IMR-90 (cell line): Measurements from ENCODE around the gene FAM47E. TPM values are rescaled to one million over a fixed set of nuclear protein-coding genes. Genes with fewer than 3 reads are reported as not detected.

Experiments used
- ATAC-seq: fragments of 200-7000 bp; cut with Tn5 transposase; 2 replicates; pipeline ENCODE4 v1.9.1; 2020; ENCODE audit warnings: low read depth, mild to moderate bottlenecking, moderate library complexity
- BruUV-seq: library from RNA; stranded (reverse); fragments of 400-500 nt; replicated peaks from 2 replicates; lab custom pipeline; 2021; lab: Mats Ljungman, UMichigan
- CTCF ChIA-PET: fragments of 300-600 bp; formaldehyde crosslinking; extraction: SDS; loops from one replicate; lab custom pipeline; 2021; ENCODE audit warnings: antibody characterized with exemption; lab: Yijun Ruan, JAX
- POLR2A ChIA-PET: fragments of 300-600 bp; sonication (Branson Sonifier 250); formaldehyde crosslinking; loops from one replicate; lab custom pipeline; 2022; ENCODE audit warnings: antibody characterized with exemption; ENCODE audit not compliant: unreplicated experiment; lab: Charles Lee
- DNase-seq: peaks from one replicate; pipeline ENCODE4 v3.0.0; 2013
- H2AFZ ChIP-seq: replicated peaks from 2 replicates; pipeline ENCODE3; 2013; ENCODE audit warnings: low read length, mild to moderate bottlenecking; ENCODE audit not compliant: poor library complexity
- H2AK5ac ChIP-seq: 2 replicates; pipeline ENCODE4 v1.6.1; 2013; ENCODE audit warnings: low read depth, low read length, inconsistent platforms
- H2AK9ac ChIP-seq: replicated peaks from 2 replicates; pipeline ENCODE3; 2013; ENCODE audit warnings: mild to moderate bottlenecking, low read depth, low read length, moderate library complexity; ENCODE audit not compliant: poor library complexity
- H2BK120ac ChIP-seq: 2 replicates; pipeline ENCODE4 v1.6.1; 2013; ENCODE audit warnings: low read depth, low read length, inconsistent platforms
- H2BK15ac ChIP-seq: 3 replicates; pipeline ENCODE4 v1.6.1; 2013; ENCODE audit warnings: low read depth, low read length, inconsistent platforms
- H2BK20ac ChIP-seq: 2 replicates; pipeline ENCODE4 v1.6.1; 2013; ENCODE audit warnings: low read depth, mild to moderate bottlenecking, inconsistent platforms, low read length, moderate library complexity
- H2BK5ac ChIP-seq: 2 replicates; pipeline ENCODE4 v1.6.1; 2013; ENCODE audit warnings: mild to moderate bottlenecking, low read depth, low read length, inconsistent platforms; ENCODE audit not compliant: poor library complexity, severe bottlenecking
- H3K14ac ChIP-seq: replicated peaks from 2 replicates; pipeline ENCODE4 v1.6.1; 2013; ENCODE audit warnings: low read depth, low read length, inconsistent platforms
- H3K18ac ChIP-seq: 2 replicates; pipeline ENCODE4 v1.6.1; 2013; ENCODE audit warnings: low read depth, low read length, control low read depth
- H3K23ac ChIP-seq: 2 replicates; pipeline ENCODE4 v1.6.1; 2013; ENCODE audit warnings: low read depth, low read length, inconsistent platforms
- H3K27ac ChIP-seq: 2 replicates; pipeline ENCODE4 v1.5.1; 2013; ENCODE audit warnings: mild to moderate bottlenecking, control low read depth, low read length; ENCODE audit not compliant: insufficient read depth
- H3K27me3 ChIP-seq: 2 replicates; pipeline ENCODE4 v1.6.1; 2013; ENCODE audit warnings: low read length; ENCODE audit not compliant: control insufficient read depth, insufficient read depth
- H3K36me3 ChIP-seq: 2 replicates; pipeline ENCODE4 v1.6.1; 2013; ENCODE audit warnings: low read length, mixed read lengths; ENCODE audit not compliant: control insufficient read depth, insufficient read depth
- H3K4ac ChIP-seq: 2 replicates; pipeline ENCODE4 v1.6.1; 2013; ENCODE audit warnings: low read depth, low read length, inconsistent platforms
- H3K4me1 ChIP-seq: 2 replicates; pipeline ENCODE4 v1.6.1; 2013; ENCODE audit warnings: low read length, mixed read lengths; ENCODE audit not compliant: control insufficient read depth, insufficient read depth
- H3K4me2 ChIP-seq: 2 replicates; pipeline ENCODE4 v1.6.1; 2013; ENCODE audit warnings: low read depth, mild to moderate bottlenecking, control low read depth, low read length, moderate library complexity
- H3K4me3 ChIP-seq: 2 replicates; pipeline ENCODE4 v1.5.1; 2013; ENCODE audit warnings: low read depth, mild to moderate bottlenecking, control low read depth, low read length, moderate library complexity; ENCODE audit not compliant: insufficient read depth
- H3K56ac ChIP-seq: 2 replicates; pipeline ENCODE4 v1.6.1; 2013; ENCODE audit warnings: low read length, inconsistent platforms; ENCODE audit not compliant: insufficient read depth; ENCODE audit errors: extremely low read depth
- H3K79me1 ChIP-seq, 2 experiments: 2 replicates each; pipeline ENCODE4 v1.6.1; 2013; ENCODE audit warnings: low read length in 2 of 2, inconsistent platforms in 1 of 2, low read depth in 1 of 2
- H3K9ac ChIP-seq: 2 replicates; pipeline ENCODE4 v1.6.1; 2013; ENCODE audit warnings: low read depth, low read length, control low read depth
- H3K9me1 ChIP-seq: 2 replicates; pipeline ENCODE4 v1.6.1; 2013; ENCODE audit warnings: low read length, inconsistent platforms; ENCODE audit not compliant: insufficient read depth
- H3K9me3 ChIP-seq: 2 replicates; pipeline ENCODE4 v1.6.1; 2013; ENCODE audit warnings: low read length; ENCODE audit not compliant: control insufficient read depth, insufficient read depth
- H4K20me1 ChIP-seq: 2 replicates; pipeline ENCODE4 v1.6.1; 2013; ENCODE audit warnings: low read length, inconsistent platforms; ENCODE audit not compliant: insufficient read depth
- H4K5ac ChIP-seq: 2 replicates; pipeline ENCODE4 v1.6.1; 2013; ENCODE audit warnings: mild to moderate bottlenecking, low read depth, low read length, control low read depth
- H4K8ac ChIP-seq, 2 experiments: 2 replicates each; pipeline ENCODE4 v1.6.1; 2013; ENCODE audit warnings: low read depth in 2 of 2, low read length in 2 of 2, control low read depth in 1 of 2, inconsistent platforms in 1 of 2
- H4K91ac ChIP-seq: 2 replicates; pipeline ENCODE4 v1.6.1; 2013; ENCODE audit warnings: low read depth, low read length, inconsistent platforms; ENCODE audit not compliant: insufficient read depth
- BHLHE40 ChIP-seq: fragments of 150-350 bp; IDR thresholded peaks from 2 replicates; pipeline ENCODE4 v1.6.1; 2016; ENCODE audit warnings: mild to moderate bottlenecking, low read depth, low read length
- CHD1 ChIP-seq: IDR thresholded peaks from 2 replicates; pipeline ENCODE4 v1.6.1; 2012; ENCODE audit warnings: low read depth, low read length, improper control_type of control experiment
- CTCF ChIP-seq: conservative IDR thresholded peaks from 2 replicates; pipeline ENCODE4 v1.5.1; 2012; ENCODE audit warnings: mild to moderate bottlenecking, low read depth, low read length, improper control_type of control experiment
- FOS ChIP-seq: fragments of 150-350 bp; IDR thresholded peaks from 2 replicates; pipeline ENCODE4 v1.6.1; 2016; ENCODE audit warnings: low read depth, low read length
- MAFK ChIP-seq: IDR thresholded peaks from 2 replicates; pipeline ENCODE4 v1.6.1; 2012; ENCODE audit warnings: low read depth, low read length, improper control_type of control experiment
- MAZ ChIP-seq: IDR thresholded peaks from 2 replicates; pipeline ENCODE4 v1.6.1; 2012; ENCODE audit warnings: low read depth, mild to moderate bottlenecking, low read length, improper control_type of control experiment, moderate library complexity, borderline replicate concordance
- MXI1 ChIP-seq: IDR thresholded peaks from 2 replicates; pipeline ENCODE4 v1.6.1; 2012; ENCODE audit warnings: low read depth, mild to moderate bottlenecking, low read length, moderate library complexity, borderline replicate concordance
- NFE2L2 ChIP-seq: fragments of 150-350 bp; IDR thresholded peaks from 2 replicates; pipeline ENCODE4 v1.6.1; 2016; ENCODE audit warnings: low read depth, mild to moderate bottlenecking, low read length
- POLR2A ChIP-seq: IDR thresholded peaks from 2 replicates; pipeline ENCODE4 v1.6.1; 2012; ENCODE audit warnings: mild to moderate bottlenecking, low read depth, low read length
- RAD21 ChIP-seq: IDR thresholded peaks from 2 replicates; pipeline ENCODE4 v1.6.1; 2012; ENCODE audit warnings: low read length, improper control_type of control experiment
- RCOR1 ChIP-seq: IDR thresholded peaks from 2 replicates; pipeline ENCODE4 v1.6.1; 2012; ENCODE audit warnings: mild to moderate bottlenecking, low read length, improper control_type of control experiment; ENCODE audit not compliant: insufficient replicate concordance
- RFX5 ChIP-seq: IDR thresholded peaks from 2 replicates; pipeline ENCODE4 v1.8.0; 2012; ENCODE audit warnings: low read depth, mild to moderate bottlenecking, low read length, moderate library complexity
- SMC3 ChIP-seq: fragments of 150-350 bp; IDR thresholded peaks from 2 replicates; pipeline ENCODE4 v1.6.1; 2016; ENCODE audit warnings: low read depth, mild to moderate bottlenecking, antibody characterized with exemption, low read length, moderate library complexity
- WGBS, 2 experiments: methylation state at CpG; one replicate each; pipeline versions ENCODE4 v1.1.5 to v1.1.7; 2013; ENCODE audit warnings: missing lambda C conversion rate in 2 of 2; ENCODE audit not compliant: insufficient read length in 1 of 2; ENCODE audit errors: extremely low coverage in 2 of 2; 5-methylcytosine and 5-hydroxymethylcytosine counted together
- dilution Hi-C: fragments of 300-500 bp; cut with HindIII; formaldehyde crosslinking; loops from one replicate; pipeline ENCODE4 v1.14.3; 2018; ENCODE audit warnings: low sequenced_read_pairs; ENCODE audit not compliant: unreplicated experiment
- in situ Hi-C: fragments of 300-500 bp; cut with MboI; formaldehyde crosslinking; loops from 3 replicates; pipeline ENCODE4 v1.14.3; 2019; ENCODE audit warnings: low sequenced_read_pairs, inconsistent platforms, mixed read lengths
- intact Hi-C: fragments of 100-400 bp; cut with micrococcal nuclease; formaldehyde crosslinking; loops from 2 replicates; pipeline ENCODE4 v1.10.0; 2022
- polyA plus RNA-seq, 3 experiments: library from polyadenylated mRNA; depleted of rRNA; stranded (reverse); fragments of >200 nt; gene quantifications; 2 replicates each; pipeline ENCODE4 v1.2.3, GENCODE V29; 2012; ENCODE audit warnings: low replicate concordance in 1 of 3
- total RNA-seq: library from RNA; depleted of rRNA; stranded (reverse); fragments of >200 nt; gene quantifications from 2 replicates; pipeline ENCODE4 v1.2.3, GENCODE V29; 2012
- TF ChIP-seq, protein P1 (sequence below): fragments of 150-350 bp; IDR thresholded peaks from 2 replicates; pipeline ENCODE4 v1.6.1; 2017; ENCODE audit warnings: mild to moderate bottlenecking, antibody characterized with exemption, low read length, low read depth
- TF ChIP-seq, protein P2 (sequence below): fragments of 150-350 bp; IDR thresholded peaks from 2 replicates; pipeline ENCODE4 v1.6.1; 2016; ENCODE audit warnings: low read depth, mild to moderate bottlenecking, low read length, moderate library complexity, borderline replicate concordance

FAM47E gene
- total and polyA plus RNA-seq, 2 of the 4 experiments (the other 2 are of a cell fraction): 0.05 TPM; not detected in 1

DNA sequence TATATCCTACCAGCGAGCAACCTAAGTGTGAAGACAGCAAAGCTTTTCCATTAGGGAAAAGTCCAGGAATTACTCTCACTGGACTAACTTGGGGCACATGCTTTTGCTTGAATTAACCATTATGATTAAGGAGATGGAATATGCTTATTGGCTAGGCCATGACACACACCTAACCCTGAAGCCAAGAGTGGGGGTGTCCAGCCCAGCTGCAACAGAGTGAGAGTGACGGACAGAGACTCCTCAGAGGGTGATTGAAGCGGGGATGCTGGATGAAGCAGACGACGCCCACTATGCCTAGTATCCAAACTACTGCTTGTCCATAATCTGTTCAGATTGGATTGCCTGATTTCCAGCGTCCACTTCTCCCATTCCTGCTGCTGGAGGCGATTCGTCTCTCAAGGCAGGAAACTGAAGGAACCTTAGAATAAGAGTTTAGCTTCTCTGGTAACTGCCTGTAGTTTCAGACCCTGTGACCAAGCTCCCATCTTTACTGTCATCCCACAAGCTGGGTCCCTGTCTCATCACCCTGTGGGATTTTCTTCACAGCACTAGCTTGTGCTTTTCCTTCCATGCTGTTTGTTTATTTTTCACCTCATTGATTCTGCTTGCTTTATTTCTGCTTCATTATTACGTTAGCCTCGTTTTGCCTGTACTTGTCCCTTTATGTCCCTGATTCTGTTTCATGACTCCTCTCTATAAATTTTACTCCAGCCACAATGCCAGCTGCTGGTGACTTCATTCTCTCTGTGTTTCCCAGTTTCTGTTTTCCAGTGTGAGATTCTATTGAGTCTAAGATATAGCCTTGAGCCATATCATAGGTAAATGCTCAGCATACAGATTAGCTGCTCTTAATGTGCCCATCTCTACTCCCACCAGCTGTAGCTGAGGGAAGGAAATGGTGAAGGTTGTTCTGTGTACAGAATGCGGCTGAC is 19.0 kb downstream of the FAM47E start:
- CTCF ChIA-PET: no interaction called here
- ATAC-seq: no peak
- no TSS peak for BruUV-seq
- no peak for TF ChIP-seq RAD21
- no peak for TF ChIP-seq RCOR1
- no peak for TF ChIP-seq CTCF
- TF ChIP-seq MXI1: no peak
- TF ChIP-seq, protein P1, sequence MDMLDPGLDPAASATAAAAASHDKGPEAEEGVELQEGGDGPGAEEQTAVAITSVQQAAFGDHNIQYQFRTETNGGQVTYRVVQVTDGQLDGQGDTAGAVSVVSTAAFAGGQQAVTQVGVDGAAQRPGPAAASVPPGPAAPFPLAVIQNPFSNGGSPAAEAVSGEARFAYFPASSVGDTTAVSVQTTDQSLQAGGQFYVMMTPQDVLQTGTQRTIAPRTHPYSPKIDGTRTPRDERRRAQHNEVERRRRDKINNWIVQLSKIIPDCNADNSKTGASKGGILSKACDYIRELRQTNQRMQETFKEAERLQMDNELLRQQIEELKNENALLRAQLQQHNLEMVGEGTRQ: no peak
- TF ChIP-seq CHD1: no peak
- no peak for TF ChIP-seq MAZ
- no peak for TF ChIP-seq MAFK
- TF ChIP-seq POLR2A: no peak
- TF ChIP-seq RFX5: no peak
- no peak for TF ChIP-seq BHLHE40
- TF ChIP-seq SMC3: no peak
- TF ChIP-seq, protein P2, sequence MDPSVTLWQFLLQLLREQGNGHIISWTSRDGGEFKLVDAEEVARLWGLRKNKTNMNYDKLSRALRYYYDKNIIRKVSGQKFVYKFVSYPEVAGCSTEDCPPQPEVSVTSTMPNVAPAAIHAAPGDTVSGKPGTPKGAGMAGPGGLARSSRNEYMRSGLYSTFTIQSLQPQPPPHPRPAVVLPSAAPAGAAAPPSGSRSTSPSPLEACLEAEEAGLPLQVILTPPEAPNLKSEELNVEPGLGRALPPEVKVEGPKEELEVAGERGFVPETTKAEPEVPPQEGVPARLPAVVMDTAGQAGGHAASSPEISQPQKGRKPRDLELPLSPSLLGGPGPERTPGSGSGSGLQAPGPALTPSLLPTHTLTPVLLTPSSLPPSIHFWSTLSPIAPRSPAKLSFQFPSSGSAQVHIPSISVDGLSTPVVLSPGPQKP: no peak
- TF ChIP-seq FOS: no peak
- TF ChIP-seq NFE2L2: no peak

More for the DNA sequence above, 19.0 kb downstream of the FAM47E start:
- Histone ChIP-seq H3K4me2 (no peak overlapping the region), H3K36me3 (no peaks in the 10 kb centered on the region), H3K9ac (no peak overlapping the region), H3K14ac (no peak overlapping the region), H2AK9ac (no peak overlapping the region), H3K4ac (no peak overlapping the region), H2BK20ac (no peak overlapping the region), H3K4me1 (no peaks in the 10 kb centered on the region), H4K8ac (no peak overlapping the region), H2BK5ac (no peak overlapping the region), H3K9me3 (no peaks in the 10 kb centered on the region), H4K20me1 (no peaks in the 10 kb centered on the region), H2BK120ac (no peak overlapping the region), H3K56ac (no peak overlapping the region), H3K27me3 (peaks cover 41% of the 10 kb centered on the region), H3K79me1 (no peaks in the 10 kb centered on the region), H2AFZ (no peak overlapping the region), H2BK15ac (no peak overlapping the region), H3K18ac (no peak overlapping the region), H4K91ac (no peak overlapping the region), H2AK5ac (no peak overlapping the region), H3K23ac (no peak overlapping the region), H3K4me3 (no peak overlapping the region), H4K5ac (no peak overlapping the region), H3K27ac (no peak overlapping the region), H3K9me1 (no peaks in the 10 kb centered on the region)
- in situ Hi-C loops (no loop called here), dilution Hi-C loops (no loop called here), intact Hi-C loops (no loop called here)
- POLR2A ChIA-PET: no interaction called here
- 64% methylated on average over 3 of the region's 11 CpGs; no CpG with 5 or more reads in 1 of the 2 experiments for WGBS, 2 experiments
- DNase-seq: no peak
